HTR-8/SVneo (cell line): ENCODE results near the gene CRB3.
"Not testable (repeated sequence)": the region's sequence is repeated elsewhere in the genome, so short reads cannot be mapped to it uniquely, and the experiment has no call there.

Experiments
- DNase-seq: peaks from one replicate; pipeline ENCODE4 v3.0.0; 2011; ENCODE audit warnings: low spot score, mixed read lengths; ENCODE audit not compliant: insufficient read length
- FAIRE-seq: peaks from 2 replicates; lab custom pipeline; 2011; peaks lifted over from hg19 to GRCh38; lab: Jason Lieb, UNC

The CRB3 gene

GRCh38 chr19:6464070-6464873 lies at the start of gene CRB3:
CRB3 (plus strand) TSS chr19:6464271; CDS start chr19:6464702, 431 bp downstream.
- no peak for FAIRE-seq
- DNase-seq = no peak

GRCh38 chr19:6414793-6415590 lies 49.1 kb upstream of the CRB3 start:
- DNase-seq (no peak), FAIRE-seq (no peak)

- FAIRE-seq = no peak
- DNase-seq = no peak
Observed at GRCh38 chr19:6415591-6416190, 48.4 kb upstream of the CRB3 start.

- FAIRE-seq (no peak), DNase-seq (no peak)
Observed at GRCh38 chr19:6416658-6417405, 47.2 kb upstream of the CRB3 start.

- FAIRE-seq = peak; percentile 28
- no peak for DNase-seq
Observed at GRCh38 chr19:6417713-6418561, 46.1 kb upstream of the CRB3 start.

GRCh38 chr19:6418562-6418932 lies 45.5 kb upstream of the CRB3 start:
- DNase-seq (no peak), FAIRE-seq (no peak)

GRCh38 chr19:6421075-6422014 lies 42.7 kb upstream of the CRB3 start:
- FAIRE-seq (no peak), DNase-seq (no peak)

GRCh38 chr19:6423499-6424194 lies 40.4 kb upstream of the CRB3 start:
- FAIRE-seq (no peak), DNase-seq (peak; percentile 60)

- DNase-seq (peak; percentile 99), FAIRE-seq (peak; percentile 67)
Observed at GRCh38 chr19:6424195-6424938, 39.7 kb upstream of the CRB3 start, which contains the start of gene KHSRP. KHSRP (minus strand) TSS chr19:6424811; CDS start chr19:6424701, 110 bp downstream.

- DNase-seq = peak; percentile 99
- FAIRE-seq = peak; percentile 99
Observed at GRCh38 chr19:6424939-6425731, 38.9 kb upstream of the CRB3 start.

GRCh38 chr19:6425732-6426620 lies 38.1 kb upstream of the CRB3 start:
- FAIRE-seq = no peak
- DNase-seq = no peak

- no peak for FAIRE-seq
- DNase-seq = no peak
Observed at GRCh38 chr19:6427131-6427530, 36.9 kb upstream of the CRB3 start.

- not testable (repeated sequence) for DNase-seq, FAIRE-seq
Observed at GRCh38 chr19:6428692-6429418, 35.2 kb upstream of the CRB3 start.

GRCh38 chr19:6429419-6430221 lies 34.5 kb upstream of the CRB3 start:
- DNase-seq = no peak
- FAIRE-seq = no peak
